Mononuclear cell (primary cell): ENCODE results near the gene DLGAP1. TPM values are rescaled to one million over a fixed set of nuclear protein-coding genes. Genes with fewer than 3 reads are reported as not detected.

ENCODE experiments used
- H3K27me3 ChIP-seq: 2 replicates; pipeline ENCODE4 v1.6.0; 2011; ENCODE audit warnings: low read length, control low read depth; ENCODE audit not compliant: insufficient read depth
- H3K4me1 ChIP-seq: 2 replicates; pipeline ENCODE4 v1.5.1; 2011; ENCODE audit warnings: mild to moderate bottlenecking, low read length, control low read depth; ENCODE audit not compliant: insufficient read depth
- H3K4me3 ChIP-seq: 2 replicates; pipeline ENCODE4 v1.5.1; 2011; ENCODE audit warnings: mild to moderate bottlenecking, low read length, moderate library complexity
- H3K9me3 ChIP-seq: 2 replicates; pipeline ENCODE4 v1.5.1; 2011; ENCODE audit warnings: low read depth, mild to moderate bottlenecking, control low read depth, low read length
- total RNA-seq: library from RNA; depleted of rRNA; stranded (reverse); fragments of >200 nt; gene quantifications from one replicate; pipeline ENCODE4 v1.2.3, GENCODE V29; 2012

DLGAP1 gene
- total RNA-seq, 1 donor, result 0.42 TPM

- no peak overlapping the region for H3K4me3 ChIP-seq
- no peaks in the 10 kb centered on the region for H3K27me3 ChIP-seq
- no peaks in the 10 kb centered on the region for H3K4me1 ChIP-seq
- H3K9me3 ChIP-seq, result no peaks in the 10 kb centered on the region
Observed at GRCh38 chr18:3867236-3867635, 587.9 kb downstream of the DLGAP1 start.

- H3K4me1 ChIP-seq, result no peaks in the 10 kb centered on the region
- H3K9me3 ChIP-seq, result no peaks in the 10 kb centered on the region
- no peaks in the 10 kb centered on the region for H3K27me3 ChIP-seq
- H3K4me3 ChIP-seq, result no peak overlapping the region
Observed at GRCh38 chr18:3864669-3865298, 590.3 kb downstream of the DLGAP1 start.

GRCh38 chr18:3863593-3863992, 591.5 kb downstream of the DLGAP1 start:
- Histone ChIP-seq H3K9me3 (no peaks in the 10 kb centered on the region), H3K4me1 (no peaks in the 10 kb centered on the region), H3K27me3 (no peaks in the 10 kb centered on the region), H3K4me3 (no peak overlapping the region)

GRCh38 chr18:3863006-3863405, 592.1 kb downstream of the DLGAP1 start:
- Histone ChIP-seq H3K4me3 (no peak overlapping the region), H3K27me3 (no peaks in the 10 kb centered on the region), H3K4me1 (no peaks in the 10 kb centered on the region), H3K9me3 (no peaks in the 10 kb centered on the region)

- no peaks in the 10 kb centered on the region for H3K27me3 ChIP-seq
- no peaks in the 10 kb centered on the region for H3K9me3 ChIP-seq
- no peak overlapping the region for H3K4me3 ChIP-seq
- no peaks in the 10 kb centered on the region for H3K4me1 ChIP-seq
Observed at GRCh38 chr18:3861495-3861894, 593.6 kb downstream of the DLGAP1 start.

- no peaks in the 10 kb centered on the region for H3K4me1 ChIP-seq
Observed at GRCh38 chr18:3857544-3857943, 597.6 kb downstream of the DLGAP1 start.

GRCh38 chr18:3855966-3856365, 599.1 kb downstream of the DLGAP1 start:
- H3K4me1 ChIP-seq, result no peaks in the 10 kb centered on the region
- no peaks in the 10 kb centered on the region for H3K9me3 ChIP-seq
- H3K4me3 ChIP-seq, result no peak overlapping the region

More at GRCh38 chr18:3857544-3857943, 597.6 kb downstream of the DLGAP1 start:
- H3K27me3 ChIP-seq, result no peaks in the 10 kb centered on the region
- H3K9me3 ChIP-seq, result no peaks in the 10 kb centered on the region
- no peak overlapping the region for H3K4me3 ChIP-seq

GRCh38 chr18:3852321-3852720, 602.8 kb downstream of the DLGAP1 start:
- no peaks in the 10 kb centered on the region for H3K4me1 ChIP-seq
- no peaks in the 10 kb centered on the region for H3K9me3 ChIP-seq
- H3K4me3 ChIP-seq, result no peak overlapping the region
- no peaks in the 10 kb centered on the region for H3K27me3 ChIP-seq

More at GRCh38 chr18:3855966-3856365, 599.1 kb downstream of the DLGAP1 start:
- no peaks in the 10 kb centered on the region for H3K27me3 ChIP-seq

GRCh38 chr18:3851159-3851558, 603.9 kb downstream of the DLGAP1 start:
- Histone ChIP-seq H3K27me3 (no peaks in the 10 kb centered on the region), H3K9me3 (no peaks in the 10 kb centered on the region), H3K4me1 (no peaks in the 10 kb centered on the region), H3K4me3 (no peak overlapping the region)

- no peaks in the 10 kb centered on the region for H3K9me3 ChIP-seq
- no peaks in the 10 kb centered on the region for H3K4me1 ChIP-seq
Observed at GRCh38 chr18:3848316-3848715, 606.8 kb downstream of the DLGAP1 start.

GRCh38 chr18:3845161-3845560, 609.9 kb downstream of the DLGAP1 start:
- H3K4me3 ChIP-seq, result no peak overlapping the region
- no peaks in the 10 kb centered on the region for H3K4me1 ChIP-seq
- H3K27me3 ChIP-seq, result peaks cover 4% of the 10 kb centered on the region
- H3K9me3 ChIP-seq, result no peaks in the 10 kb centered on the region

More at GRCh38 chr18:3848316-3848715, 606.8 kb downstream of the DLGAP1 start:
- peaks cover 4% of the 10 kb centered on the region for H3K27me3 ChIP-seq
- H3K4me3 ChIP-seq, result no peak overlapping the region

- Histone ChIP-seq H3K27me3 (peaks cover 4% of the 10 kb centered on the region), H3K9me3 (no peaks in the 10 kb centered on the region), H3K4me1 (no peaks in the 10 kb centered on the region), H3K4me3 (no peak overlapping the region)
Observed at GRCh38 chr18:3842844-3843243, 612.3 kb downstream of the DLGAP1 start.

- Histone ChIP-seq H3K4me3 (no peak overlapping the region), H3K4me1 (no peaks in the 10 kb centered on the region), H3K27me3 (peaks cover 4% of the 10 kb centered on the region), H3K9me3 (no peaks in the 10 kb centered on the region)
Observed at GRCh38 chr18:3840766-3841165, 614.3 kb downstream of the DLGAP1 start.

GRCh38 chr18:3839581-3839981, 615.5 kb downstream of the DLGAP1 start:
- no peaks in the 10 kb centered on the region for H3K27me3 ChIP-seq
- H3K4me3 ChIP-seq, result no peak overlapping the region
- H3K4me1 ChIP-seq, result no peaks in the 10 kb centered on the region
- no peaks in the 10 kb centered on the region for H3K9me3 ChIP-seq

- H3K9me3 ChIP-seq, result no peaks in the 10 kb centered on the region
- H3K4me3 ChIP-seq, result no peak overlapping the region
- H3K27me3 ChIP-seq, result no peaks in the 10 kb centered on the region
Observed at GRCh38 chr18:3836483-3837335, 618.4 kb downstream of the DLGAP1 start.

More at GRCh38 chr18:3836483-3837335, 618.4 kb downstream of the DLGAP1 start:
- H3K4me1 ChIP-seq, result no peaks in the 10 kb centered on the region
